Kidney tubule cell (primary cell): ENCODE data around the gene TFG.
"Not testable (repeated sequence)": the region's sequence is repeated elsewhere in the genome, so short reads cannot be mapped to it uniquely, and the experiment has no call there.

Experiments
- DNase-seq: peaks from one replicate; pipeline ENCODE4 v3.0.0-alpha.2; 2018; ENCODE audit warnings: low spot score

The TFG gene

GRCh38 chr3:100708989-100709841 lies at the start of gene TFG:
Gene TFG, plus strand, starts transcription at chr3:100709494. Its CDS starts 4,192 bp downstream, at chr3:100713686.
- DNase-seq = peak; percentile 99

GRCh38 chr3:100661294-100661693 lies 48.0 kb upstream of the TFG start:
- DNase-seq = not testable (repeated sequence)

DNA sequence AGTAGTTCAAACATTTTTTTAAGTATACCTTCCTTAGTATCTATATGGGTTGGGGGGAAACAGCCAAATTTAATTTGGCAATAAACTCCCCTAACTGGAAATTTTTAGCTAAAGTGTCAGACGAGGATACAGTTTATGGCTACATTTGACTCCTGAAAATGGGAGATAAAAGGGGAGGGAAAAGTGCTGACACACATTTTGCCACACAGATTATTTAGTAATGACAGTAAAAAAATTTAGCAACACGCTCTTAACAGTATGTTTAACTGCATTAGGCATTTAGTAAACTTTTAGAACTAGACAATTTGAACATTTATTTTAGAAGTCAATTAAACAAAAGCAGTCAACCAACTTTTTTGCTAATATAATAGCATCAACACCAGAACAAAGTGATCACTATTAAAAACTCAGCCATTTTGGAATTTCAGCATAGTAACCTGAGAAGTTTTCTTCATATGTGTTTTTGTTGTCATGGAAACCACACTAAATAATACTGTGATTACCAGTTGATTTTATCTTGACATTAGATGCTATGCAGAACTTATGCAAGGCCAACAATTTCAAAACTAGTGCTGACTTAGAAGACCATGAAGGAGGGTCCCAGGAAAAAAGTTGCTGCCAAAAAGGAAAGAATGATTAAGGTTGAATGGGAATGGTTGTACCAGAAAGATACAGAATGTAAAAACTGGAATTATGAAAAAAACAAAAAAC lies 47.0 kb upstream of the TFG start:
- no peak for DNase-seq

DNA sequence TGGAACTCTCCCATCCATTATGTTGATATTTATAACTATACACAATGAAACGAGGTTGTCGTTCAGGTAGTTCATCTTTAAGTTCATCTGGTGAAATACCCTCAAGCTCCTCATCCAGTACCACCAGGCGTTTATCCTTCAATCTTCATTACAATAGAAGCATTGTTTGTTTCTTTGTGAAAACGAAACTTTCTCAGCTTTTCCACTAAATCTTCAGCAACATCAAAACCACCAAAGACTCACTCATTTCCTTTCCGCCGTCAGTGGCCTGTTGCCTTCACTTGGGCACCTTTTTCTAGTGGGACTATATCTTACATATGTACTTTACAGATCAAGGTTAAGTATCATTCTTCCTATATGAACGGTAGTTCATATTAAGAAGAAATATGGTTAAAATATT lies 44.1 kb upstream of the TFG start:
- DNase-seq = no peak

GRCh38 chr3:100666699-100667098 lies 42.6 kb upstream of the TFG start:
- not testable (repeated sequence) for DNase-seq

- DNase-seq = not testable (repeated sequence)
Measured at GRCh38 chr3:100667316-100667715, 42.0 kb upstream of the TFG start.

- DNase-seq = not testable (repeated sequence)
Measured at GRCh38 chr3:100670995-100671394, 38.3 kb upstream of the TFG start.

DNA sequence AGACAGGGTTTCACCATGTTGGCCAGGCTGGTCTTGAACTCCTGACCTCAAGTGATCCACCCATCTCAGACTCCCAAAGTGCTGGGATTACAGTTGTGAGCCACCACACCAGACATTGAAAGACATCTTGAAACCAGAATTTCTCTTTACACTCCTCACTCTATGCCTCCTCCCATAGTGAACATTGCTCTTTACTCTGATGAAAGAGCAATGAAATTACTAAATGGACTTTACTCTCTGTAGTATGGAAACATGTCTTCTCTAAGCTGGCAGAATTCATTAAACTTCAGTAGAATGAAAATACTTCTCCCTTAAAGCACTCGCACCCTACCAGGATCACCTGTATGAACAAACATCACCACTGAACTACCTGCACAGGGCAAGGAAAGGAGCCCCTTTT lies 27.8 kb upstream of the TFG start:
- DNase-seq = no peak

DNA sequence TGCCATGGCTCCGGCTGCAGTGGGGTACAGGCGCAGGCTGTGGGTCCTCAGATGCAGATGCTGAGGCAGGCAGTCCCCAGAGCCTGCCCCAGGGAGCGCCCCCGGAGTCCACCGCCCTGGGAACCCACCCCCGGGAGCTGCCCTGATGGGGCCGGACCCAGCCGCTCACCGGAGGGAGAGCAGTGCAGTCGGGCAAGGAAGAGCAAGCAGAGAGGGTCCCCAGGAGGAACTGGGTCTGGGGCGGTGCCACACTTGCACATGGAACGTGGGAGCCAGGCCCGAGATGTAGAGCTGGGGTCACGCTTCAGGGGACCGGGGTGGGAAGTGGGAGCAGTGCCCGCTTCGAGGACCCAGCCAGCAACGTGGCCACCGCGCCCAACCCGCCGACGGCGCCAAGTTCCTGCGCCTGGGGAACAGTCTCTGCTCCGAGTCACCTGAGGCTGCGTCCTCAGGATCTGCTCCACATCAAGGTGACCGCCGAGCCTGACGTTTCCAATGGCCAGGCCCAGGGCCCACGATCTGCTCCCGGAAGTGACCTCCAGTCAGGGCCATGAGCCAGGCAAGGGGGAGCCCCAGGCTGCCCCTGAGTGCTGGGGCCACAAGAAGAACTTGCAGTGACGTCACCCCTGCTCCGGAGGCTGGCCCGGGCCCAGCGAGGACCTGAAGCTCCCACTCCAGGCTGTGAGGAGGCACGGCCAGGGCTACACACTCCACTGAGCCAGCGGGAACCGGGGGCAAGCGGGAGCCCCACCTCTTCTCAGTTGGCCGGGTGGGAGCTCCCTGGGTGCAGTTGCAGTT lies 27.0 kb upstream of the TFG start:
- DNase-seq = peak; percentile 61

GRCh38 chr3:100682854-100683760 lies 26.2 kb upstream of the TFG start:
- DNase-seq = no peak

DNA sequence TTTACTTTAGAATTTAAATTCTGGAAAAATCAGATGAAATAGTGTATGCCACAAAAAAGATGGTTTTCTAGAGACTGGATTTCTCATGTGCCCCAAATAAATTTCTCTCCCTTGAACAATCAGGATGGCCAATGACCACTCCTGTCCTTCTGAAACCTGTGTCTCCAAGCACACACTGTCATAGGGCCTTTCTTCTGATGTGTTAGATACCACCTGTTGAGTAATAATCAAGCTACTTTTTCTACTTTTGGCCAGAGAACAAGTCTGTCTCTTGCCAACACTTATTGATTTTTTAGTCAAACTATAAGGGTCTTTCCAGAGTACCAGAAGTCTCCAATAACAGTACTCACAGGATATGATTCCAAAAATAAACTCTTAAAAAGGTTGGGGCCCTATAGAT lies 16.1 kb upstream of the TFG start:
- no peak for DNase-seq

- DNase-seq = no peak
Measured at GRCh38 chr3:100695696-100696095, 13.6 kb upstream of the TFG start.

- no peak for DNase-seq
Measured at GRCh38 chr3:100696161-100696560, 13.1 kb upstream of the TFG start.

DNA sequence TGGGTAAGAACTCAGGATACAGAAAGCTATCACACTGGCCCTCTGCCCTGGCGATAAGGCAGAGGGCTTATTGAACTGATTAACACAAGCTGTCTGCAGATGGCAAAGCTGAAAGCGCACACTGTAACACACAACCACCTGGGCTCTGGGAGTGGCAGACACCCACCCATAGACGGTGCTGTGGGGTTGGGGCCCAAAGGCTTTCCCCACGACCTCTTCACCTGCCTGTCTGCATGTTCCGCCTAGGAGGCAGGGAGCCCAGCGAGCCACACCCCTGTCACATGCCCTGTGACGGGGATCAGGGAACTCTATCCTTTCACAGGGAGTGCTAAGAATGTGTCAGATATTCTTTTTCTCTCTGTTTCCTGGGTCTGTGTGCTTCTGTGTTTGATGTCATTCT lies 12.1 kb upstream of the TFG start:
- no peak for DNase-seq

DNA sequence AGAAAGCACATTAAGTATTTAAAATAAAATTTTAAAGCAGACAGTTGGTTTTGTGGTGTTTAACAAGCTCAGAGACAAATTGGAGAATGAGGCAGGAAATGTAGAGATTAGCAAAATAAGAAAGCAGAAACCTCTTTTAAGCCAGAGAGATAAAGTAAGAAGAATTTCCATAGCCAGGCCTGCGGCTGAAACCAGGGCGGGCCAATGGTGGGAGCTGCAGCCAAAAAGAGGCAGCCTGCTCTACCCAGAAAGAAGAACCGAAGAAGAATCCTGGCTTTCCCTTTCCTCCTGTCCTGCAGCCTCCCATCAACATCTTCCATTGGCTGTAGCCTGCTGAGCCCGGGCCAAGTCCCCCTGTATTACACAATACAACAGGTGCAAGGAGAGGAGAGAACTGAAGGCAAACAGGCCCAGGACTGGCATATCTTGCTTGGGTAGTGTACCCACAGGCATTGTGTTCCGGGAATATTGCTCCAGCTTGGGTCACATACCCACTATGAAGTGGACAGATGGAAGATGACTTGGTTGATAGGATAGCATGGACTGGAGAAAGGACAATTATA lies 11.5 kb upstream of the TFG start:
- DNase-seq = no peak

GRCh38 chr3:100698736-100699135 lies 10.6 kb upstream of the TFG start:
- DNase-seq = no peak

GRCh38 chr3:100700708-100701107 lies 8.6 kb upstream of the TFG start:
- DNase-seq = no peak

GRCh38 chr3:100702082-100702979 lies 7.0 kb upstream of the TFG start:
- no peak for DNase-seq

DNA sequence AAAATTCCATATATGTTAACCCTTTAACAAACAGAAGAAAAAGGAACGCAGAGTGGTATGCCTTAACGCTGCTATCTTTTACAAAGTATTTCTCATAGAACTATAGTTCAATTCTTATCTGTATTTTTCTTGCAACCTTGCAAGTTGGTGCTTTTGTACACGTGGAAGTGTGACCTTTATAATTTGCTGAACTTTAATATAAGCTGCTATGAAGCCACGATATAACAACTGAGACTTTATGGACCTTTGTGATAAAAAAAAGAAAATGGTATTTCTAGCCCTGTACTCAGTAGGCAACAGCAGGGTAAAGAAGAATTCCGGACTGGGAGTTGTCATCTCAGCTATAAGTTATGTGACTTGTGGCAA lies 6.3 kb upstream of the TFG start:
- no peak for DNase-seq

DNA sequence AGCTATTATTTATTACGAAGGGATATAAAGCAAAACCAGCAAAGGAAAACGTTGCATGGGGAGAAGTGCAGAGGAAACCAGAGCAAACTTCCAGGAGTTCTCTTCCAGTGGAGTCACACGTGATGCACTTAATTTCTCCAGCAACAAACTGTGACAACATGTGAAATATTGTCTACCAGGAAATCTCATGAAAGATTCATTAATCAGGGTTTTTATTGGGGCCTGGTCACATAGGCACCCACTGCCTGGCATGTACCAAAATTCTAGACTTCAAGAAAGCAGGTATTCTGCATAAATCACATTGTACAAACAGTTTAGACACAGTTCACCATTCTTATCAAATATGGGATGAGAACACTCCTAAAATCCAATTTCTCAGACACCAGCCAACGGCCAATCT lies 5.4 kb upstream of the TFG start:
- no peak for DNase-seq
